Esophagus (tissue), 2 donors: ENCODE results near the gene PRORP. TPM values are rescaled to one million over a fixed set of nuclear protein-coding genes. Genes with fewer than 3 reads are reported as not detected.
"Not testable (repeated sequence)": the region's sequence is repeated elsewhere in the genome, so short reads cannot be mapped to it uniquely, and the experiment has no call there.

ENCODE experiments used
- H3K27ac ChIP-seq, 2 donors: one replicate each; pipeline ENCODE4 v1.5.1; 2013; ENCODE audit warnings: low read depth in 2 of 2, mild to moderate bottlenecking in 2 of 2, inconsistent platforms in 1 of 2, low read length in 1 of 2, moderate library complexity in 1 of 2
- H3K27me3 ChIP-seq, 2 donors: one replicate each; pipeline ENCODE4 v1.6.1; 2013; ENCODE audit warnings: low read length in 2 of 2, control low read depth in 1 of 2, mild to moderate bottlenecking in 1 of 2; ENCODE audit not compliant: insufficient read depth in 2 of 2, control insufficient read depth in 1 of 2
- H3K36me3 ChIP-seq, 2 donors: one replicate each; pipeline ENCODE4 v1.6.1; 2013; ENCODE audit warnings: low read length in 1 of 2; ENCODE audit not compliant: control insufficient read depth in 2 of 2, insufficient read depth in 2 of 2
- H3K4me1 ChIP-seq, 2 donors: one replicate each; pipeline ENCODE4 v1.6.1; 2013; ENCODE audit warnings: low read length in 1 of 2; ENCODE audit not compliant: control insufficient read depth in 2 of 2, insufficient read depth in 2 of 2
- H3K4me3 ChIP-seq, 2 donors: one replicate each; pipeline ENCODE4 v1.5.1; 2013; ENCODE audit warnings: low read length in 2 of 2, mild to moderate bottlenecking in 2 of 2, low read depth in 1 of 2, moderate library complexity in 1 of 2
- H3K9me3 ChIP-seq, 2 donors: one replicate each; pipeline ENCODE4 v1.6.1; 2013; ENCODE audit warnings: mild to moderate bottlenecking in 2 of 2, low read depth in 1 of 2, low read length in 1 of 2, moderate library complexity in 1 of 2; ENCODE audit not compliant: control insufficient read depth in 2 of 2, insufficient read depth in 1 of 2
- WGBS, 2 donors: extraction: QIAGEN DNeasy Blood & Tissue Kit; methylation state at CpG; one replicate each; pipeline ENCODE4 v1.1.7; 2013; 5-methylcytosine and 5-hydroxymethylcytosine counted together
- polyA plus RNA-seq, 2 donors: library from polyadenylated mRNA; stranded (reverse); fragments of 200-250 nt; gene quantifications; one replicate each; pipeline ENCODE4 v1.2.3, GENCODE V29; 2013
- donor health status: healthy with polysubstance abuse.
- donor health status: Bipolar disorder and iron deficiency.

Gene PRORP
- polyA plus RNA-seq, 2 donors: 8.9 to 18.2 TPM

DNA sequence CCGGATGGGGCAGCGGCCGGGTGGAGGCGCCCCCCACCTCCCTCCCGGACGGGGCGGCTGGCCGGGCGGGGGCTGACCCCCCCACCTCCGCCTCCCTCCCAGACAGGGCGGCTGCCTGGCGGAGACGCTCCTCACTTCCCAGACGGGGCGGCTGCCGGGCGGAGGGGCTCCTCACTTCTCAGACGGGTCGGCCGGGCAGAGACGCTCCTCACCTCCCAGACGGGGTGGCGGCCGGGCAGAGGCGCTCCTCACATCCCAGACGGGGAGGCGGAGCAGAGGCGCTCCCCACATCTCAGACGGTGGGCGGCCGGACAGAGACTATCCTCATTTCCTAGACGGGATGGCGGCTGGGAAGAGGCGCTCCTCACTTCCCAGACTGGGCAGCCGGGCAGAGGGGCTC, 30.2 kb downstream of the PRORP start:
- H3K9me3 ChIP-seq, H3K4me3 ChIP-seq, H3K27me3 ChIP-seq, H3K4me1 ChIP-seq, H3K36me3 ChIP-seq, H3K27ac ChIP-seq: not testable (repeated sequence)
- WGBS, 2 donors: 96 to 98% methylated on average over 34 to 35 of the region's 35 CpGs

DNA sequence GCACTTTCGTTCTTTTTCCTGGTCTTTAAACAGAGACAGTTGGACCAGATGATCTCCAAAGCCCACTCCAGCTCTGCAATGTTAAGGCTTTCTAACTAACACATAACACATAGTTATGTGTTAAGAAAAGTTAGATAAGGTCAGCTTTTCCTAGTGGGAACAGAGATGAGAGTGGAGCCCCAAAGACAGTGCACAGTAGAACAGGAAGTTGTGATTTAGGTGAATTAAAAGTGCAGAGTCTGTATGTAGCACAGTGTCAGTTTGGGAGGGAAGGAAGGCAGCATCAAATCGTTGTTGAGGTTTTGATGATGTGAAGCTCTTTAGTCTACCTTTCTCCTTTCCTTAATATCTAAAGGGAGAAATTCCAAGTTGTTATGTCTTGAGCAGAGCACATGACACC, 31.7 kb downstream of the PRORP start:
- H3K27ac ChIP-seq: no peak overlapping the region
- WGBS, 2 donors: 64 to 66% methylated on average over 2 of the region's 2 CpGs
- peaks cover 2% of the 10 kb centered on the region in 2 donors for H3K36me3 ChIP-seq
- no peaks in the 10 kb centered on the region for H3K9me3 ChIP-seq
- H3K4me1 ChIP-seq: no peaks in the 10 kb centered on the region
- no peak overlapping the region for H3K4me3 ChIP-seq
- H3K27me3 ChIP-seq: no peaks in the 10 kb centered on the region

DNA sequence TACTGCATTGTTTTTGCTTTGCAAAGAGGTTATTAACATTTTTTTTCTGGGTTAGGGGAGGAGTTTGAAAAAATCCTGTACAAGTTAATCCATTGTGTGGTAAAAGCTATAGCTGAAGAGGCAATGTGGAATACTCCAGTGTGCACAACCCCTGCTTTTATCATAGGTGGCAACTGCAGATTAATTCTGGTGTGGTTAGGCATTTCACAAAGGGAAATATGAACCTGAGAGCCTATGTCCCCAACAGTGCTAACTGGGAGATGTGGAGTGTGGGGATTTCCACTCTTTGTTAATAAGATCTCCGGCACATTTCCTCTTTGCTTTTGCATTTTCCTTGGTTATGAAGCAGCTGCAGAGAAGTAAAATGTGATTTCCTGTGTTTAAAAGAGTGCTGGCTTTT, 33.6 kb downstream of the PRORP start:
- no peak overlapping the region for H3K4me3 ChIP-seq
- WGBS, 2 donors: 11 to 25% methylated on average over 1 of the region's 1 CpG
- no peak overlapping the region for H3K27ac ChIP-seq
- H3K4me1 ChIP-seq: no peaks in the 10 kb centered on the region
- no peaks in the 10 kb centered on the region for H3K9me3 ChIP-seq
- peaks cover 3 to 4% of the 10 kb centered on the region in 2 donors for H3K36me3 ChIP-seq
- H3K27me3 ChIP-seq: no peaks in the 10 kb centered on the region

DNA sequence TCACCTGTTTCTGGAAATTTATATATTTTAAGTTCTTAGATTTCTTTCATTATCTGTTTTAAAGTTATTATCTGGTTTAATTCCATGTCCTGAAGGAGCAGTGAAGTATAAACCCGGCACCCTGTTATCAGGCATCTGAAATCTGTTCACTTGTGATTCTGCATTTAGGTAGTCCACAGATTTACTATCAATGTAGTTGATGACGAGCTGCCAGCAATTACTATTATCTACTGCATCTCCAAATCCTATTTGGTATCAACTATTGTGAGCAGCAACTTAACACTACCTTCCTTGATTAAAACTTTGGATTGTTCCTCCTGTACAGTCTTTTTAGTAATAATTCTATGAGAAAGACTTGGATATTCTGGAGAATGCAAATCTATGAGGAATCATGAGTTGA, 36.1 kb downstream of the PRORP start:
- no peak overlapping the region for H3K27ac ChIP-seq
- H3K4me3 ChIP-seq: no peak overlapping the region
- no peaks in the 10 kb centered on the region for H3K27me3 ChIP-seq
- peaks cover 3 to 4% of the 10 kb centered on the region in 2 donors for H3K36me3 ChIP-seq
- WGBS, 2 donors: 94 to 95% methylated on average over 2 of the region's 2 CpGs
- H3K4me1 ChIP-seq: no peaks in the 10 kb centered on the region
- H3K9me3 ChIP-seq: no peaks in the 10 kb centered on the region

DNA sequence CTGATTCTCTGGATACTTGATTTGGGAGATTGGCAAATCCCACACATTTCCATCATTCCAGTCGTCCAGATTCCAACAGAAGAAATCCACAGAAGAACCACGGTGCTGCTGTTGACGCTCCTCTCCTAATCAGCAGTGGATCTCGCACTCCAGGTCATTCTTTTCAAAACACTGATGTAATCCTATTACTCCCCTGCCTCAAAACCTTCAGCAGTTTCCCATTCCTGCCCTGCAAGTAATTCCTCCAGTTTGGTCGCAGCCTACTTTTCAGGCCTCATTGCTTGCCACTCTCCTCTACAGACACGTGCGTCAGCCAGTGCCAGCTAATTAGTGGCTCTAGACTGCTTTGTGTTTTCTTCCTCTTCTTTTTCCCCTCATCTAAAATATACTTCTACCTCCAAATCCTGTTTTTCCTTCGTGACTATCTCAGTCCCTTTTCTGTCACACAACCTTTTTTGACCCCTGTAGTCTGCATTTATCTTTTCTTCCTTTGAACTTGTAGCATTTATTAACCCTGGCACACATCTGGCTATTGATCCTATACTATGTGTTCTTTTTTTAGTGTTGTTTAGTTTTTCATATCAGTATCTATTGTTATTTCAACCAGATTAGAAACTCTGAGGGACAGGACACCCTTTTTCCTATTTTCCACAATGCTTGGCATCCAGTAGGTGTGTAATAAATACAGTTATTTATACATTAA, 36.8 kb downstream of the PRORP start:
- Histone ChIP-seq H3K4me1 (no peaks in the 10 kb centered on the region), H3K36me3 (peaks cover 3 to 4% of the 10 kb centered on the region in 2 donors), H3K9me3 (no peaks in the 10 kb centered on the region), H3K4me3 (no peak overlapping the region), H3K27me3 (no peaks in the 10 kb centered on the region), H3K27ac (no peak overlapping the region)
- 81 to 88% methylated on average over 8 of the region's 8 CpGs for WGBS, 2 donors

- no peak overlapping the region for H3K27ac ChIP-seq
These were observed 37.5 kb downstream of the PRORP start for GRCh38 chr14:35159742-35160409.

DNA sequence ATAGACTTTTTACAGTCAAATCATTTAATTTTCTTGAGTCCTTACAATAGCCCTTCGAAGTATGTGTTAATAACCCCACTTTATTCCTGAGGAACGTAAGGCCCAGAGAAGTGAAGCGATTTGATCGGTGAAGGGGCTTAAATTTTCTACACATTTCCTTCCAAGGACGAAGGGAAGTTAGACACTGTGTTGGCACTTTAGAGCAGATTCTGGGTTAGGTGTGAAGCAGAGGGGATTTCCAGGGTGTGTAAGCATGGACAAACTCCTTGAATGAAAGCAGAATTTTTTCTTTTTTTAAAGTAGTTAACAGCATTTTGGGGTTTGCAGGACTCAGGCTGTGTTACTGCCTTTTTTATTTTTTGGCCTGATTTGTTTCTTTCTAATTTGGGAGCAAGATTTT, 38.9 kb downstream of the PRORP start:
- H3K4me1 ChIP-seq: no peaks in the 10 kb centered on the region
- no peak overlapping the region for H3K4me3 ChIP-seq
- no peaks in the 10 kb centered on the region for H3K27me3 ChIP-seq
- H3K36me3 ChIP-seq: peaks cover 3 to 4% of the 10 kb centered on the region in 2 donors
- no peak overlapping the region for H3K27ac ChIP-seq
- 70 to 72% methylated on average over 5 of the region's 5 CpGs for WGBS, 2 donors
- no peaks in the 10 kb centered on the region for H3K9me3 ChIP-seq

More at GRCh38 chr14:35159742-35160409, 37.5 kb downstream of the PRORP start:
- Histone ChIP-seq H3K4me3 (no peak overlapping the region), H3K36me3 (peaks cover 3 to 4% of the 10 kb centered on the region in 2 donors), H3K27me3 (no peaks in the 10 kb centered on the region), H3K4me1 (no peaks in the 10 kb centered on the region), H3K9me3 (no peaks in the 10 kb centered on the region)
- 25 to 37% methylated on average over 6 of the region's 6 CpGs for WGBS, 2 donors

DNA sequence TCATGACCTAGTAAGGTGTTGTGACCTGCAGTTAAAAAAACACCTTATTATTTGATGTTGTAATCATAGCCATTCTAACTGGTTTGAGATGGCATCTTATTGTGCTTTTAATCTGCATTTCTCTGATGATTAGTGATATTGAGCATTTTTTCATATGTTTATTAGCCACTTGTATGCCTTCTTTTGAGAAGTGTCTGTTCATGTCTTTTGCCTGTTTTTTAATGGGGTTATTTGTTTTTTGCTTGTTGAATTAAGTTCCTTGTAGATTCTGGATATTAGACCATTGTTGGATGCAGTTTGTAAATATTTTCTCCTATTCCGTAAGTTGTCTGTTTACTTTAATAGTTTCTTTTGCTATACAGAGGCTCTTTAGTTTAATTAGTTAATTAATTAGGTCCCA, 41.0 kb downstream of the PRORP start:
- peaks cover 3 to 4% of the 10 kb centered on the region in 2 donors for H3K36me3 ChIP-seq
- no peak overlapping the region for H3K4me3 ChIP-seq
- WGBS, 2 donors: 91 to 97% methylated on average over 1 of the region's 1 CpG
- no peaks in the 10 kb centered on the region for H3K9me3 ChIP-seq
- no peaks in the 10 kb centered on the region for H3K4me1 ChIP-seq
- H3K27ac ChIP-seq: no peak overlapping the region
- H3K27me3 ChIP-seq: no peaks in the 10 kb centered on the region

DNA sequence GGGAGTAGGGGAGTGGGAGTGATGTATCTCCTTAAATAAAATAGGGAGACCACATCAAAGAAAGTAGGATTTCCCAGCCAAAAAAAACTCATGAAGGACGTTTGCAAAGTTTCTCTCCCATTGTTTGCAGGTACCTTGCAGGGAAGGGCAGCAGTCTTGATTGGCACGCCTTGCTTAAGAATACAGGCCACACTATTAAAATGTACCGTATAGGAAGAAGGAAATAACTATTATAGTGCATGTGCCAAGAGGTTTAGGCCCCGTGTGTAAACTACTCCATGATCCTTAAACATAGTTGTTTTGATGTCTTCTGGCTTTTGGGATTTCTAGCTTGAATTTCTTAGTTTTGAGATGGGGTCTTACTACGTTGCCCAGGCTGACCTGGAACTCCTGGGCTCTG, 42.5 kb downstream of the PRORP start:
- Histone ChIP-seq H3K4me3 (no peak overlapping the region), H3K9me3 (no peaks in the 10 kb centered on the region), H3K36me3 (no peaks in the 10 kb centered on the region), H3K27ac (no peak overlapping the region), H3K27me3 (no peaks in the 10 kb centered on the region), H3K4me1 (no peaks in the 10 kb centered on the region)
- WGBS, 2 donors: 68 to 76% methylated on average over 5 of the region's 5 CpGs

GRCh38 chr14:35167496-35167895, 45.1 kb downstream of the PRORP start:
- Histone ChIP-seq H3K4me1 (no peaks in the 10 kb centered on the region), H3K4me3 (no peak overlapping the region), H3K9me3 (no peaks in the 10 kb centered on the region), H3K27me3 (no peaks in the 10 kb centered on the region), H3K36me3 (no peaks in the 10 kb centered on the region), H3K27ac (no peak overlapping the region)
- WGBS, 2 donors: 73 to 84% methylated on average over 3 of the region's 3 CpGs
